Hippocampal formation (tissue), 2 donors: Measurements from ENCODE around the gene C2CD2L.
"Not testable (repeated sequence)": the region's sequence is repeated elsewhere in the genome, so short reads cannot be mapped to it uniquely, and the experiment has no call there.

Experiments
- DNase-seq, 2 donors: peaks; one replicate each; lab custom pipeline; 2025; lab: John Stamatoyannopoulos, UW

Gene C2CD2L

GRCh38 chr11:119152043-119152442 is 44.9 kb downstream of the C2CD2L start:
- no peak for DNase-seq

GRCh38 chr11:119152604-119153003 is 45.5 kb downstream of the C2CD2L start:
- no peak for DNase-seq

- no peak for DNase-seq
These were observed 46.1 kb downstream of the C2CD2L start for GRCh38 chr11:119153049-119153818.

GRCh38 chr11:119154178-119154577 is 47.0 kb downstream of the C2CD2L start:
- DNase-seq, result no peak

GRCh38 chr11:119155733-119156492 is 48.8 kb downstream of the C2CD2L start:
- DNase-seq, result no peak

GRCh38 chr11:119156496-119156895 is 49.4 kb downstream of the C2CD2L start:
- DNase-seq, result no peak

- no peak for DNase-seq
These were observed 49.9 kb downstream of the C2CD2L start for GRCh38 chr11:119157063-119157462.

GRCh38 chr11:119158467-119158866 is 51.3 kb downstream of the C2CD2L start:
- DNase-seq, result no peak

- DNase-seq, result no peak
These were observed 53.0 kb downstream of the C2CD2L start for GRCh38 chr11:119160151-119160550.

- no peak for DNase-seq
These were observed 54.7 kb downstream of the C2CD2L start for GRCh38 chr11:119161871-119162270.

- DNase-seq, result no peak
These were observed 59.4 kb downstream of the C2CD2L start for GRCh38 chr11:119166368-119167076.

- not testable (repeated sequence) for DNase-seq
These were observed 59.9 kb downstream of the C2CD2L start for GRCh38 chr11:119167077-119167458.

- no peak for DNase-seq
These were observed 60.8 kb downstream of the C2CD2L start for GRCh38 chr11:119167933-119168332.
